Panc1 (cell line): Measurements from ENCODE around the gene FPGS. TPM values are rescaled to one million over a fixed set of nuclear protein-coding genes. Genes with fewer than 3 reads are reported as not detected.

Experiments
- ATAC-seq: fragments of 200-7000 bp; cut with Tn5 transposase; 2 replicates; pipeline ENCODE4 v1.9.1; 2020; ENCODE audit warnings: mild to moderate bottlenecking, moderate library complexity
- BruUV-seq: library from RNA; stranded (reverse); fragments of 400-500 nt; replicated peaks from 2 replicates; lab custom pipeline; 2021; lab: Mats Ljungman, UMichigan
- CTCF ChIA-PET: fragments of 300-600 bp; sonication (Branson Sonifier 250); formaldehyde crosslinking; loops from one replicate; lab custom pipeline; 2022; ENCODE audit warnings: antibody characterized with exemption; lab: Charles Lee
- POLR2A ChIA-PET: fragments of 300-600 bp; sonication (Branson Sonifier 250); formaldehyde crosslinking; loops from one replicate; lab custom pipeline; 2022; ENCODE audit warnings: antibody characterized with exemption; lab: Charles Lee
- DNase-seq: peaks from one replicate; pipeline ENCODE4 v3.0.0-alpha.2; 2010; ENCODE audit warnings: low read depth, low spot score
- H3K27ac ChIP-seq: 2 replicates; pipeline ENCODE4 v1.5.1; 2011; ENCODE audit warnings: mild to moderate bottlenecking, low read length, inconsistent platforms
- H3K27me3 ChIP-seq: fragments of 200-500 bp; sonication (Bioruptor generic); 2 replicates; pipeline ENCODE4 v1.6.0; 2014; ENCODE audit warnings: low read length, inconsistent platforms; ENCODE audit not compliant: control insufficient read depth, insufficient read depth
- H3K36me3 ChIP-seq: fragments of 200-500 bp; sonication (Bioruptor generic); 2 replicates; pipeline ENCODE4 v1.5.1; 2014; ENCODE audit warnings: inconsistent platforms, mild to moderate bottlenecking, low read length, moderate library complexity; ENCODE audit not compliant: control insufficient read depth, insufficient read depth
- H3K4me1 ChIP-seq: 2 replicates; pipeline ENCODE4 v1.5.1; 2011; ENCODE audit warnings: inconsistent platforms, mild to moderate bottlenecking, low read length, moderate library complexity; ENCODE audit not compliant: control insufficient read depth, insufficient read depth
- H3K4me3 ChIP-seq, 2 experiments: 2 replicates each; pipeline ENCODE4 v1.5.1; 2011 to 2012; ENCODE audit warnings: low read depth in 2 of 2, low read length in 2 of 2, mild to moderate bottlenecking in 2 of 2, inconsistent platforms in 1 of 2, moderate library complexity in 1 of 2
- H3K9me3 ChIP-seq: fragments of 200-500 bp; sonication (Bioruptor generic); 2 replicates; pipeline ENCODE4 v1.5.1; 2014; ENCODE audit warnings: low read depth, mild to moderate bottlenecking, inconsistent platforms, low read length, moderate library complexity; ENCODE audit not compliant: control insufficient read depth, insufficient read depth
- POLR2AphosphoS5 ChIP-seq: IDR thresholded peaks from 2 replicates; pipeline ENCODE4 v1.6.1; 2012; ENCODE audit warnings: mild to moderate bottlenecking, low read depth, low read length, moderate library complexity
- SIN3A ChIP-seq: IDR thresholded peaks from 2 replicates; pipeline ENCODE4 v1.6.1; 2012; ENCODE audit warnings: low read depth, mild to moderate bottlenecking, low read length, moderate library complexity, borderline replicate concordance; ENCODE audit not compliant: insufficient read depth
- TCF7L2 ChIP-seq: IDR thresholded peaks from 2 replicates; pipeline ENCODE4 v1.6.1; 2011; ENCODE audit warnings: mild to moderate bottlenecking, low read depth, low read length, inconsistent platforms
- in situ Hi-C: cut with HindIII; loops from 2 replicates; pipeline ENCODE4 v1.10.0; 2016; ENCODE audit warnings: low sequenced_read_pairs, low pct_unique_long_range_greater_than_20kb
- intact Hi-C: fragments of 100-400 bp; cut with micrococcal nuclease; formaldehyde crosslinking; loops from one replicate; pipeline ENCODE4 v1.10.0; 2022; ENCODE audit not compliant: unreplicated experiment
- total RNA-seq: library from RNA; stranded (reverse); gene quantifications from one replicate; pipeline ENCODE4 v1.2.1, GENCODE V29; 2021; ENCODE audit not compliant: unreplicated experiment
- TF ChIP-seq, protein P1 (sequence below), 2 experiments: IDR thresholded peaks; 2 replicates each; pipeline ENCODE4 v1.6.1; 2011 to 2012; ENCODE audit warnings: low read depth in 2 of 2, control low read depth in 1 of 2, low read length in 1 of 2, mild to moderate bottlenecking in 1 of 2, moderate library complexity in 1 of 2; ENCODE audit not compliant: insufficient read depth in 1 of 2
- TF ChIP-seq, protein P2 (sequence below): fragments of 450-650 bp; IDR thresholded peaks from 2 replicates; pipeline ENCODE4 v1.5.1; 2017; ENCODE audit warnings: mild to moderate bottlenecking

FPGS gene
- total RNA-seq, 1 experiment from 2014 or later: 56.5 TPM

DNA sequence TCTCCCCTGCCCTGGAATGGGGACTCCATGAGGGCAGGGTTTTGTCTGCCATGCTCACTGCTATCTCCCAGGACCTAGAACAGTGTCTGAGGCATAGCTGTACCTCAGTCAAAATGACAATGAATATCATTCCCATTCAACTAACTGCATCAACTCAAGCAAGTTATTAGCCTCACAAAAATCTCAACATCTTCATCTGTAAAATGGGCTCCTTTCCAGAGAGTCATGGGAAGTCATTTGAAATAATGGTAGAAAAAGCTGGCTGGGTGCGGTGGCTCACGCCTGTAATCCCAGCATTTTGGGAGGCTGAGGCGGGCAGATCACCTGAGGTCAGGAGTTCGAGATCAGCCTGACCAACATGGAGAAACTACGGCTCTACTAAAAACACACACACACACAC lies 33.6 kb upstream of the FPGS start:
- ChIA-PET CTCF (no interaction called here), POLR2A (no interaction called here)
- no peaks in the 10 kb centered on the region for H3K9me3 ChIP-seq
- in situ Hi-C loops: no loop called here
- DNase-seq (no peak), ATAC-seq (no peak)
- H3K4me1 ChIP-seq: no peaks in the 10 kb centered on the region
- no TSS peak for BruUV-seq
- H3K27ac ChIP-seq: no peak overlapping the region
- intact Hi-C loops: no loop called here
- no peaks in the 10 kb centered on the region for H3K27me3 ChIP-seq
- H3K4me3 ChIP-seq: no peak overlapping the region
- TF ChIP-seq, protein P1, sequence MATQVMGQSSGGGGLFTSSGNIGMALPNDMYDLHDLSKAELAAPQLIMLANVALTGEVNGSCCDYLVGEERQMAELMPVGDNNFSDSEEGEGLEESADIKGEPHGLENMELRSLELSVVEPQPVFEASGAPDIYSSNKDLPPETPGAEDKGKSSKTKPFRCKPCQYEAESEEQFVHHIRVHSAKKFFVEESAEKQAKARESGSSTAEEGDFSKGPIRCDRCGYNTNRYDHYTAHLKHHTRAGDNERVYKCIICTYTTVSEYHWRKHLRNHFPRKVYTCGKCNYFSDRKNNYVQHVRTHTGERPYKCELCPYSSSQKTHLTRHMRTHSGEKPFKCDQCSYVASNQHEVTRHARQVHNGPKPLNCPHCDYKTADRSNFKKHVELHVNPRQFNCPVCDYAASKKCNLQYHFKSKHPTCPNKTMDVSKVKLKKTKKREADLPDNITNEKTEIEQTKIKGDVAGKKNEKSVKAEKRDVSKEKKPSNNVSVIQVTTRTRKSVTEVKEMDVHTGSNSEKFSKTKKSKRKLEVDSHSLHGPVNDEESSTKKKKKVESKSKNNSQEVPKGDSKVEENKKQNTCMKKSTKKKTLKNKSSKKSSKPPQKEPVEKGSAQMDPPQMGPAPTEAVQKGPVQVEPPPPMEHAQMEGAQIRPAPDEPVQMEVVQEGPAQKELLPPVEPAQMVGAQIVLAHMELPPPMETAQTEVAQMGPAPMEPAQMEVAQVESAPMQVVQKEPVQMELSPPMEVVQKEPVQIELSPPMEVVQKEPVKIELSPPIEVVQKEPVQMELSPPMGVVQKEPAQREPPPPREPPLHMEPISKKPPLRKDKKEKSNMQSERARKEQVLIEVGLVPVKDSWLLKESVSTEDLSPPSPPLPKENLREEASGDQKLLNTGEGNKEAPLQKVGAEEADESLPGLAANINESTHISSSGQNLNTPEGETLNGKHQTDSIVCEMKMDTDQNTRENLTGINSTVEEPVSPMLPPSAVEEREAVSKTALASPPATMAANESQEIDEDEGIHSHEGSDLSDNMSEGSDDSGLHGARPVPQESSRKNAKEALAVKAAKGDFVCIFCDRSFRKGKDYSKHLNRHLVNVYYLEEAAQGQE (IDR thresholded peaks at IDR 0.05; ENCODE audit: insufficient read depth in 1 of 2, low read depth in 2 of 2, low read length in 1 of 2): no peak
- TF ChIP-seq POLR2AphosphoS5: no peak
- H3K36me3 ChIP-seq: no peaks in the 10 kb centered on the region

DNA sequence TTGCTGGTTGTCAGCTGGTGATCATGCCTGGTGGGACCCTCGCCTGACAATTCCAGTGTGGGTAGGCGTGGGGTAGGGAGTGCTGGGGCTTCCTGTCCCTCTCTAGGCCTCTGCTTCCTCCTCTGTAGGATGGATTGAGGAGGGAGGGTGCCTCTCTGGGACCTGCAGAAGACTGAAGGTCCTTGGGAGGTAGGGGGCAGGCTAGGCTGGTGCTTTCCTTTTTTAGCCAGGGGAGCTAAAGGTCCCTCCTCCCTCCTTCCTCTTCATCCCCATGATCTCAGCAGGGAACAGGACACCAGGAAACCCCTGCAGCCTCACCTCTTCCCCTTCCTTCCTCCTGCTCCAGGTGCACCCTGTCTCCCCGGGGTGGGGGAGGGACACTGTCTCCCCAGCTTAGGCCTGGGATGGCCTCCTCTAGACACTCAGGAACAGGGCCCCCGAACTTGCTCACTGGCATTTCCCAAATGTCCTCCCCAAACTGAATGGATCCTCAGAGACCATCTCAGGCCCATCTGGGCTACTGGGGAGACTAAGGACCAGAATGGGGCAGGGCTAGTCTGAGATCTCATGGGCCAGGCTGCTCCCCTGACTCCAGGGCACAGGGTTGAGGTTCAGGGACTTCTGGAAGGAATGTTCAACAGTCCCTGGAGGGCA lies 32.6 kb upstream of the FPGS start:
- Histone ChIP-seq H3K4me1 (no peaks in the 10 kb centered on the region), H3K27me3 (no peaks in the 10 kb centered on the region), H3K27ac (no peak overlapping the region), H3K9me3 (no peaks in the 10 kb centered on the region), H3K36me3 (no peaks in the 10 kb centered on the region), H3K4me3 (no peak overlapping the region)
- BruUV-seq: no TSS peak
- DNase-seq (no peak), ATAC-seq (no peak)
- POLR2A ChIA-PET: interaction anchor here (0.7 kb wide), 1 partner anchor 105 kb away, joined by 9 read pairs; no protein-coding TSS in a partner anchor
- CTCF ChIA-PET: no interaction called here
- intact Hi-C loops: no loop called here
- TF ChIP-seq SIN3A: no peak
- TF ChIP-seq TCF7L2: no peak
- TF ChIP-seq, protein P1 (IDR thresholded peaks at IDR 0.05; ENCODE audit: insufficient read depth in 1 of 2, low read depth in 2 of 2, low read length in 1 of 2): no peak
- no peak for TF ChIP-seq POLR2AphosphoS5
- TF ChIP-seq, protein P2, sequence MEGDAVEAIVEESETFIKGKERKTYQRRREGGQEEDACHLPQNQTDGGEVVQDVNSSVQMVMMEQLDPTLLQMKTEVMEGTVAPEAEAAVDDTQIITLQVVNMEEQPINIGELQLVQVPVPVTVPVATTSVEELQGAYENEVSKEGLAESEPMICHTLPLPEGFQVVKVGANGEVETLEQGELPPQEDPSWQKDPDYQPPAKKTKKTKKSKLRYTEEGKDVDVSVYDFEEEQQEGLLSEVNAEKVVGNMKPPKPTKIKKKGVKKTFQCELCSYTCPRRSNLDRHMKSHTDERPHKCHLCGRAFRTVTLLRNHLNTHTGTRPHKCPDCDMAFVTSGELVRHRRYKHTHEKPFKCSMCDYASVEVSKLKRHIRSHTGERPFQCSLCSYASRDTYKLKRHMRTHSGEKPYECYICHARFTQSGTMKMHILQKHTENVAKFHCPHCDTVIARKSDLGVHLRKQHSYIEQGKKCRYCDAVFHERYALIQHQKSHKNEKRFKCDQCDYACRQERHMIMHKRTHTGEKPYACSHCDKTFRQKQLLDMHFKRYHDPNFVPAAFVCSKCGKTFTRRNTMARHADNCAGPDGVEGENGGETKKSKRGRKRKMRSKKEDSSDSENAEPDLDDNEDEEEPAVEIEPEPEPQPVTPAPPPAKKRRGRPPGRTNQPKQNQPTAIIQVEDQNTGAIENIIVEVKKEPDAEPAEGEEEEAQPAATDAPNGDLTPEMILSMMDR: no peak
- in situ Hi-C loops: no loop called here
